K562 (cell line): Measurements from ENCODE around the gene BHLHE40. TPM values are rescaled to one million over a fixed set of nuclear protein-coding genes. Genes with fewer than 3 reads are reported as not detected.

ENCODE experiments used
- ATAC-seq: fragments of 200-7000 bp; cut with Tn5 transposase; 3 replicates; pipeline ENCODE4 v1.9.1; 2020; ENCODE audit warnings: moderate library complexity
- BruUV-seq: library from RNA; stranded (reverse); fragments of 400-500 nt; replicated peaks from 2 replicates; lab custom pipeline; 2021; lab: Mats Ljungman, UMichigan
- CTCF ChIA-PET: fragments of 300-600 bp; formaldehyde crosslinking; extraction: SDS; loops from one replicate; lab custom pipeline; 2021; ENCODE audit warnings: low intra/inter-chr PET ratio; lab: Yijun Ruan, JAX
- POLR2A ChIA-PET: fragments of 300-600, 350-650 bp; sonication (Branson Sonifier 250); formaldehyde crosslinking; extraction: SDS; loops from one replicate; lab custom pipeline; 2021; ENCODE audit warnings: antibody characterized with exemption, inconsistent platforms; lab: Yijun Ruan, JAX
- DNase-seq, 4 experiments: peaks; one replicate each; pipeline versions ENCODE4 v3.0.0 to v3.0.0-alpha.2; 2011 to 2018; ENCODE audit warnings: low spot score in 3 of 4, mixed read lengths in 3 of 4; ENCODE audit errors: extremely low read depth in 1 of 4
- FAIRE-seq: peaks from 2 replicates; lab custom pipeline; 2011; peaks lifted over from hg19 to GRCh38; lab: Jason Lieb, UNC
- H2AFZ ChIP-seq: 2 replicates; pipeline ENCODE4 v1.6.0; 2011; ENCODE audit warnings: low read depth, low read length, control low read depth, inconsistent platforms
- H3K27ac ChIP-seq: fragments of 200-600 bp; 3 replicates; pipeline ENCODE4 v1.8.0; 2011; ENCODE audit warnings: low read depth, mild to moderate bottlenecking, control low read depth, inconsistent platforms, low read length, moderate library complexity, mixed read lengths; ENCODE audit errors: extremely low read depth
- H3K27me3 ChIP-seq, 2 experiments: fragments of 300-600 bp in 1 of 2; 2 replicates in 1 of 2; 3 replicates in 1 of 2; pipeline versions ENCODE4 v1.6.0 to v1.8.0; 2011; ENCODE audit warnings: inconsistent platforms in 2 of 2, low read length in 2 of 2, mild to moderate bottlenecking in 1 of 2, mixed read lengths in 1 of 2, moderate library complexity in 1 of 2; ENCODE audit not compliant: control insufficient read depth in 2 of 2, insufficient read depth in 2 of 2
- H3K36me3 ChIP-seq: fragments of 300-600 bp; 3 replicates; pipeline ENCODE4 v1.8.0; 2011; ENCODE audit warnings: mild to moderate bottlenecking, low read length, inconsistent platforms; ENCODE audit not compliant: control insufficient read depth, insufficient read depth
- H3K4me1 ChIP-seq, 2 experiments: fragments of 200-600 bp in 1 of 2; replicated peaks in 1 of 2; 2 replicates in 1 of 2; 3 replicates in 1 of 2; pipeline versions ENCODE4 v1.5.1 to v1.8.0; 2011; ENCODE audit warnings: inconsistent platforms in 2 of 2, low read length in 2 of 2, mild to moderate bottlenecking in 1 of 2, mixed read lengths in 1 of 2, moderate library complexity in 1 of 2; ENCODE audit not compliant: control insufficient read depth in 2 of 2, insufficient read depth in 2 of 2
- H3K4me2 ChIP-seq: 2 replicates; pipeline ENCODE4 v1.6.1; 2011; ENCODE audit warnings: low read length, control low read depth, inconsistent platforms, mixed read lengths; ENCODE audit not compliant: insufficient read depth
- H3K4me3 ChIP-seq: fragments of 200-600 bp; sonication (generic), shearing (Covaris generic); 2 replicates; pipeline ENCODE4 v1.5.1; 2016; ENCODE audit warnings: control low read depth, inconsistent platforms
- H3K79me2 ChIP-seq: fragments of 200-600 bp; 3 replicates; pipeline ENCODE4 v1.8.0; 2011; ENCODE audit warnings: low read length, inconsistent platforms; ENCODE audit not compliant: control insufficient read depth, insufficient read depth
- H3K9ac ChIP-seq, 2 experiments: 2 replicates each; pipeline versions ENCODE4 v1.6.0 to v1.6.1; 2011; ENCODE audit warnings: low read depth in 2 of 2, low read length in 2 of 2, control low read depth in 1 of 2, inconsistent platforms in 1 of 2, mild to moderate bottlenecking in 1 of 2, mixed read lengths in 1 of 2; ENCODE audit not compliant: insufficient read depth in 1 of 2
- H3K9me1 ChIP-seq: one replicate; pipeline ENCODE4 v1.6.0; 2011; ENCODE audit warnings: inconsistent platforms, mild to moderate bottlenecking, low read length, moderate library complexity; ENCODE audit not compliant: control insufficient read depth, insufficient read depth
- H3K9me3 ChIP-seq: replicated peaks from 2 replicates; pipeline ENCODE4 v1.5.1; 2011; ENCODE audit warnings: low read depth, low read length, inconsistent platforms; ENCODE audit not compliant: control insufficient read depth, insufficient read depth
- H4K20me1 ChIP-seq: replicated peaks from 2 replicates; pipeline ENCODE4 v1.6.1; 2011; ENCODE audit warnings: low read length, inconsistent platforms, mixed read lengths; ENCODE audit not compliant: control insufficient read depth, insufficient read depth
- CCAR2 ChIP-seq: fragments of 200-400 bp; formaldehyde crosslinking; IDR thresholded peaks from 2 replicates; pipeline ENCODE4 v1.6.1; 2017; ENCODE audit warnings: mild to moderate bottlenecking, low read depth, low read length
- CEBPB ChIP-seq: fragments of 450-650 bp; IDR thresholded peaks from 2 replicates; pipeline ENCODE4 v1.6.1; 2016; ENCODE audit warnings: missing genetic modification characterization, missing compliant biosample characterization
- COPS2 ChIP-seq: fragments of 450-650 bp; conservative IDR thresholded peaks from 2 replicates; pipeline ENCODE4 v1.6.1; 2016; ENCODE audit warnings: mild to moderate bottlenecking, moderate library complexity
- FOXJ3 ChIP-seq: sonication (generic); formaldehyde crosslinking; IDR thresholded peaks from 2 replicates; pipeline ENCODE4 v1.4.0; 2020; ENCODE audit warnings: mild to moderate bottlenecking, missing genetic modification reagents
- KDM4B ChIP-seq, 2 experiments: fragments of 450-650 bp in 1 of 2; sonication (generic) in 1 of 2; IDR thresholded peaks; 2 replicates each; pipeline ENCODE4 v1.6.1; 2016 to 2017; ENCODE audit warnings: borderline replicate concordance in 2 of 2, antibody characterized with exemption in 1 of 2, low read depth in 1 of 2, mild to moderate bottlenecking in 1 of 2
- RBBP5 ChIP-seq: fragments of 200-600 bp; sonication (generic); IDR thresholded peaks from 2 replicates; pipeline ENCODE4 v1.6.1; 2012; ENCODE audit warnings: borderline replicate concordance, mild to moderate bottlenecking, low read length, control low read depth, inconsistent platforms; ENCODE audit not compliant: insufficient read depth, poor library complexity, severe bottlenecking
- ZC3H11A ChIP-seq: IDR thresholded peaks from 2 replicates; pipeline ENCODE4 v1.6.1; 2012; ENCODE audit warnings: low read depth, low read length, improper control_type of control experiment
- WGBS: fragments of 100-300 bp; shearing (Covaris generic); methylation state at CpG from one replicate; pipeline ENCODE4 v1.1.6; 2016; ENCODE audit warnings: low coverage, mixed read lengths; ENCODE audit not compliant: insufficient coverage; ENCODE audit errors: missing lambda C conversion rate; 5-methylcytosine and 5-hydroxymethylcytosine counted together
- in situ Hi-C: fragments of 300-500 bp; cut with MboI; formaldehyde crosslinking; loops from 4 replicates; pipeline ENCODE4 v1.15.0; 2018; ENCODE audit warnings: inconsistent platforms, mixed read lengths
- intact Hi-C: fragments of 100-400 bp; cut with micrococcal nuclease; formaldehyde crosslinking; loops from 2 replicates; pipeline ENCODE4 v1.14.2; 2022
- polyA plus RNA-seq, 8 experiments: library from polyadenylated mRNA; depleted of rRNA in 4 of 8; stranded (reverse) in 5 of 8; unstranded in 3 of 8; fragments of >200 nt; fragmentation: Nextera tagmentation in 2 of 8; fragmentation: Illumina TruSeq in 1 of 8; extraction: Ambion mirVana in 2 of 8; extraction: Trizol in 1 of 8; gene quantifications; 2 replicates each; pipeline versions ENCODE4 v1.2.1 to v1.2.3, GENCODE V29; 2011 to 2014; ENCODE audit warnings: inconsistent platforms in 1 of 8, missing spikeins in 1 of 8
- total RNA-seq, 7 experiments: library from RNA; depleted of rRNA in 6 of 7; stranded (reverse); fragments of >200 nt in 6 of 7; fragmentation: Illumina TruSeq in 2 of 7; extraction: Trizol in 2 of 7; gene quantifications; 2 replicates each; pipeline versions ENCODE4 v1.2.1 to v1.2.3, GENCODE V29; 2011 to 2021; ENCODE audit warnings: low replicate concordance in 1 of 7
- TF ChIP-seq, protein P1 (sequence below), 2 experiments: fragments of 450-650 bp in 1 of 2; sonication (generic) in 1 of 2; formaldehyde crosslinking in 1 of 2; IDR thresholded peaks; 2 replicates each; pipeline versions ENCODE4 v1.7.1 to v1.9.0; 2016 to 2022; ENCODE audit warnings: inconsistent platforms in 1 of 2, mild to moderate bottlenecking in 1 of 2, missing genetic modification reagents in 1 of 2

BHLHE40 gene
- total and polyA plus RNA-seq, 9 of the 15 experiments (the other 6 are each of a cell fraction or from before 2014, with no cell fraction given) = 12.0 to 83.9 (median 31.4) TPM

DNA sequence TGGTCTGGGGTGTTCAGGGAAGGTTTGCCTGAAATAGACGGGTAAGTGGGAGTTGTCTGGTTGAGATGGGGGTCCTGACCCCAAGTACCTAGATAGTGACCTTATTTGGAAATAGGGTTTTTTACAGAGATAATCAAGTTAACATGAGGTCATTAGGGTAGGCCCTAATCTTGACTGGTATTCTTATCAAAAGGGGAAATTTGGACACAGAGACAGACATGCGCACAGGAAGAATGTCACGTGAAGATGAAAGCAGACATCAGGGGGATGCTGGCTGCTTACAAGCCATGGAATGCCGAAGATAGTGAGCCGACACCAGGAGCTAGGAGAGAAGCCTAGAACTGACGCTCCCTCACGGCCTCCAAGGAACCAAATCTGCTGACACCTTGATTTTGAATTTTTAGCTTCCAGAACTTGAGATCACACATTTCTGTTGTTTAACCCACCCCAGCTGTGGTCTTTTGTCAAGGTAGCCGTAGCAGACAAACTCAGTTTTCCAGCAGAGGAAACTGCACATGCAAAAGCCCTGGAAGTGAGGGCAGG, 17.1 kb downstream of the BHLHE40 start:
- Histone ChIP-seq H2AFZ (peak overlapping the region; percentile 100), H3K9ac (peak overlapping the region; percentile 55 to 66; a peak in 3 of 4 replicates), H3K79me2 (no peaks in the 10 kb centered on the region), H4K20me1 (no peaks in the 10 kb centered on the region), H3K9me1 (no peaks in the 10 kb centered on the region), H3K4me3 (no peak overlapping the region), H3K36me3 (no peaks in the 10 kb centered on the region), H3K9me3 (no peaks in the 10 kb centered on the region), H3K4me1 (peaks cover 37 to 68% of the 10 kb centered on the region in 2 experiments), H3K4me2 (peak overlapping the region; percentile 54), H3K27me3 (no peaks in the 10 kb centered on the region), H3K27ac (peak overlapping the region; percentile 95)
- POLR2A ChIA-PET = interaction anchor here (0.6 to 6.4 kb wide), 4 partner anchors 12 to 546 kb away, joined by 3 to 85 read pairs (median 4); no protein-coding TSS in a partner anchor
- peak; percentile 2; the same call in 2 of the 3 replicates for ATAC-seq
- no TSS peak for BruUV-seq
- intact Hi-C loops = no loop called here
- CTCF ChIA-PET = no interaction called here
- peak; percentile 19 for FAIRE-seq
- 16% methylated on average over 8 of the region's 8 CpGs for WGBS
- DNase-seq = peak in 1 of 4 experiments; percentile 67
- in situ Hi-C loops = no loop called here
- no peak for TF ChIP-seq COPS2
- TF ChIP-seq CEBPB (tag) = peak; percentile 31; the same call in 1 of the 2 replicates
- no peak for TF ChIP-seq FOXJ3
- TF ChIP-seq RBBP5 = no peak
- TF ChIP-seq KDM4B (IDR thresholded peaks at IDR 0.05; ENCODE audit: borderline replicate concordance in 2 of 2, low read depth in 1 of 2) = no peak
- no peak for TF ChIP-seq ZC3H11A
- TF ChIP-seq, protein P1, sequence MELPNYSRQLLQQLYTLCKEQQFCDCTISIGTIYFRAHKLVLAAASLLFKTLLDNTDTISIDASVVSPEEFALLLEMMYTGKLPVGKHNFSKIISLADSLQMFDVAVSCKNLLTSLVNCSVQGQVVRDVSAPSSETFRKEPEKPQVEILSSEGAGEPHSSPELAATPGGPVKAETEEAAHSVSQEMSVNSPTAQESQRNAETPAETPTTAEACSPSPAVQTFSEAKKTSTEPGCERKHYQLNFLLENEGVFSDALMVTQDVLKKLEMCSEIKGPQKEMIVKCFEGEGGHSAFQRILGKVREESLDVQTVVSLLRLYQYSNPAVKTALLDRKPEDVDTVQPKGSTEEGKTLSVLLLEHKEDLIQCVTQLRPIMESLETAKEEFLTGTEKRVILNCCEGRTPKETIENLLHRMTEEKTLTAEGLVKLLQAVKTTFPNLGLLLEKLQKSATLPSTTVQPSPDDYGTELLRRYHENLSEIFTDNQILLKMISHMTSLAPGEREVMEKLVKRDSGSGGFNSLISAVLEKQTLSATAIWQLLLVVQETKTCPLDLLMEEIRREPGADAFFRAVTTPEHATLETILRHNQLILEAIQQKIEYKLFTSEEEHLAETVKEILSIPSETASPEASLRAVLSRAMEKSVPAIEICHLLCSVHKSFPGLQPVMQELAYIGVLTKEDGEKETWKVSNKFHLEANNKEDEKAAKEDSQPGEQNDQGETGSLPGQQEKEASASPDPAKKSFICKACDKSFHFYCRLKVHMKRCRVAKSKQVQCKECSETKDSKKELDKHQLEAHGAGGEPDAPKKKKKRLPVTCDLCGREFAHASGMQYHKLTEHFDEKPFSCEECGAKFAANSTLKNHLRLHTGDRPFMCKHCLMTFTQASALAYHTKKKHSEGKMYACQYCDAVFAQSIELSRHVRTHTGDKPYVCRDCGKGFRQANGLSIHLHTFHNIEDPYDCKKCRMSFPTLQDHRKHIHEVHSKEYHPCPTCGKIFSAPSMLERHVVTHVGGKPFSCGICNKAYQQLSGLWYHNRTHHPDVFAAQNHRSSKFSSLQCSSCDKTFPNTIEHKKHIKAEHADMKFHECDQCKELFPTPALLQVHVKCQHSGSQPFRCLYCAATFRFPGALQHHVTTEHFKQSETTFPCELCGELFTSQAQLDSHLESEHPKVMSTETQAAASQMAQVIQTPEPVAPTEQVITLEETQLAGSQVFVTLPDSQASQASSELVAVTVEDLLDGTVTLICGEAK (IDR thresholded peaks at IDR 0.05) = 0 out of 2 replicates have a peak, but pooled peaks have one; percentile 9
- TF ChIP-seq, protein P1 (CRISPR knock-in tag; IDR thresholded peaks at IDR 0.05) = no peak
- no peak for TF ChIP-seq CCAR2
